Measurements from ENCODE around the gene THG1L. TPM values are rescaled to one million over a fixed set of nuclear protein-coding genes. Genes with fewer than 3 reads are reported as not detected.
"Not testable (repeated sequence)": the region's sequence is repeated elsewhere in the genome, so short reads cannot be mapped to it uniquely, and the experiment has no call there.

THG1L gene
- total RNA-seq, 6 donors from 2014 or later: 2.1 to 12.6 (median 9.1) TPM

DNA sequence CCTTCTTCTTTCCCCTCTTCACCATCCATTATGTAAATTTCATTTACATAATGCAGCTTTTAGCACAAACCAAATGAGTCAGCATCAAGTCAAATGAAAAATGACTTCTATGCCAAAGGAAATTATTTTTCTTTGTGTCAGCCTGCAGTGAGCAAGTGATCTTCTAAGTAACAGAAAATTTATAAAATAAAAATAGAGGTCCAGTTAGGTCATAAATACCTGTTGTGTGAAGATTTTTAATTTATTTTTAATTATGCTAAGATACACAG lies 16.7 kb upstream of the THG1L start:
- Histone ChIP-seq H3K9me3 (no peaks in the 10 kb centered on the region), H3K27me3 (no peaks in the 10 kb centered on the region), H3K4me3 (no peak overlapping the region), H3K36me3 (no peaks in the 10 kb centered on the region), H3K27ac (no peak overlapping the region), H3K4me1 (peaks cover 0 to 10% (median 8%) of the 10 kb centered on the region in 4 donors)
- TF ChIP-seq POLR2AphosphoS5 (IDR thresholded peaks at IDR 0.05): no peak
- no peak for TF ChIP-seq CTCF (IDR thresholded peaks at IDR 0.05)
- TF ChIP-seq POLR2A (IDR thresholded peaks at IDR 0.05): no peak
- no peak for TF ChIP-seq EP300 (IDR thresholded peaks at IDR 0.05)
- no peak for DNase-seq
- ATAC-seq (ENCODE audit: low FRiP score in 2 of 2): no peak

- no peak for DNase-seq
- TF ChIP-seq CTCF (IDR thresholded peaks at IDR 0.05): peak; percentile 30 to 69 (median 60)
- TF ChIP-seq POLR2A (IDR thresholded peaks at IDR 0.05): no peak
- 2 to 3% methylated on average over 4 of the region's 4 CpGs for WGBS, 2 donors
These were observed 12.7 kb upstream of the THG1L start for GRCh38 chr5:157718519-157718918.

DNA sequence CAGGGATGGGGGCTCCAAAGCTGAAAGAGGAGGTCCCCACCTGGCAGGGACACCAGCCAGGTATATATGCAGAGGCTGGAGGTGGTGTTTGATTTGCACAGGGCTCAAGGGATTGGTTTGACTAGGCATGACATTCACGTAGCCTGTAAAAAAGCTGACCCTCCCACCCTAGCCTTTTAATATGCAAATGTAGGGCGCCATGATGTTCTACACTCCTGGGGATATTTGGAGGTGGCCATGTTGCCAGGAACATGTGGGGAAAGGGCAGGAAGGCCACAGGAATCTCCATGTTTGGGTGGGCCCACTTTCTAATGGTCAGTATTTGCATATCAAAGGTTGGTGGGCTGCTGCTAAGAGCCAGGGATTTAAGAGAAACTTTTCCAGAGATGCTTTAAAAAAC lies 12.0 kb upstream of the THG1L start:
- Histone ChIP-seq H3K27ac (no peak overlapping the region), H3K4me1 (peaks cover 0 to 10% (median 8%) of the 10 kb centered on the region in 4 donors), H3K9me3 (no peaks in the 10 kb centered on the region), H3K36me3 (no peaks in the 10 kb centered on the region), H3K27me3 (no peaks in the 10 kb centered on the region), H3K4me3 (no peak overlapping the region)
- WGBS, 2 donors: 88 to 89% methylated on average over 2 of the region's 2 CpGs
- no peak for DNase-seq
- no peak for ATAC-seq (ENCODE audit: low FRiP score in 2 of 2)
- TF ChIP-seq POLR2A (IDR thresholded peaks at IDR 0.05): no peak
- no peak for TF ChIP-seq POLR2AphosphoS5 (IDR thresholded peaks at IDR 0.05)
- TF ChIP-seq EP300 (IDR thresholded peaks at IDR 0.05): no peak
- TF ChIP-seq CTCF (IDR thresholded peaks at IDR 0.05): no peak

More at GRCh38 chr5:157718519-157718918, 12.7 kb upstream of the THG1L start:
- Histone ChIP-seq H3K4me3 (no peak overlapping the region), H3K9me3 (no peaks in the 10 kb centered on the region), H3K27me3 (no peaks in the 10 kb centered on the region), H3K4me1 (peaks cover 0 to 10% (median 8%) of the 10 kb centered on the region in 4 donors), H3K27ac (no peak overlapping the region), H3K36me3 (no peaks in the 10 kb centered on the region)
- peak in 1 of 2 donors; percentile 85 for ATAC-seq (ENCODE audit: low FRiP score in 2 of 2)

GRCh38 chr5:157721159-157721558 lies 10.1 kb upstream of the THG1L start:
- H3K4me1 ChIP-seq: peaks cover 0 to 10% (median 8%) of the 10 kb centered on the region in 4 donors
- TF ChIP-seq POLR2A (IDR thresholded peaks at IDR 0.05) (no peak), EP300 (IDR thresholded peaks at IDR 0.05) (no peak), CTCF (IDR thresholded peaks at IDR 0.05) (no peak), POLR2AphosphoS5 (IDR thresholded peaks at IDR 0.05) (no peak)
- WGBS, 2 donors: 83 to 100% methylated on average over 2 to 6 of the region's 6 CpGs
- H3K27me3 ChIP-seq: no peaks in the 10 kb centered on the region
- DNase-seq (no peak), ATAC-seq (ENCODE audit: low FRiP score in 2 of 2) (no peak)
- no peaks in the 10 kb centered on the region for H3K36me3 ChIP-seq
- no peaks in the 10 kb centered on the region for H3K9me3 ChIP-seq
- no peak overlapping the region for H3K27ac ChIP-seq
- H3K4me3 ChIP-seq: no peak overlapping the region

GRCh38 chr5:157722895-157723294 lies 8.3 kb upstream of the THG1L start:
- not testable (repeated sequence) for H3K4me1 ChIP-seq; ATAC-seq (ENCODE audit: low FRiP score in 2 of 2); H3K27ac ChIP-seq; H3K9me3 ChIP-seq; H3K4me3 ChIP-seq; DNase-seq; H3K36me3 ChIP-seq; H3K27me3 ChIP-seq
- 86 to 96% methylated on average over 2 of the region's 2 CpGs for WGBS, 2 donors

DNA sequence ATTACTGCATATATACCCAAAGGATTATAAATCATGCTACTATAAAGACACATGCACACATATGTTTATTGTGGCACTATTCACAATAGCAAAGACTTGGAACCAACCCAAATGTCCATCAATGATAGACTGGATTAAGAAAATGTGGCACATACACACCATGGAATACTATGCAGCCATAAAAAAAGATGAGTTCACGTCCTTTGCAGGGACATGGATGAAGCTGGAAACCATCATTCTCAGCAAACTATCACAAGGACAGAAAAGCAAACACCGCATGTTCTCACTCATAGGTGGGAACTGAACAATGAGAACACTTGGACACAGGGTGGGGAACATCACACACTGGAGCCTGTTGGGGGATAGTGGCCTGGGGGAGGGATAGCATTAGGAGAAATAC lies 4.6 kb upstream of the THG1L start:
- not testable (repeated sequence) for H3K27ac ChIP-seq; H3K36me3 ChIP-seq; H3K27me3 ChIP-seq; DNase-seq; ATAC-seq (ENCODE audit: low FRiP score in 2 of 2); H3K9me3 ChIP-seq; H3K4me3 ChIP-seq; H3K4me1 ChIP-seq
- WGBS, 2 donors: 69 to 97% methylated on average over 2 of the region's 2 CpGs

DNA sequence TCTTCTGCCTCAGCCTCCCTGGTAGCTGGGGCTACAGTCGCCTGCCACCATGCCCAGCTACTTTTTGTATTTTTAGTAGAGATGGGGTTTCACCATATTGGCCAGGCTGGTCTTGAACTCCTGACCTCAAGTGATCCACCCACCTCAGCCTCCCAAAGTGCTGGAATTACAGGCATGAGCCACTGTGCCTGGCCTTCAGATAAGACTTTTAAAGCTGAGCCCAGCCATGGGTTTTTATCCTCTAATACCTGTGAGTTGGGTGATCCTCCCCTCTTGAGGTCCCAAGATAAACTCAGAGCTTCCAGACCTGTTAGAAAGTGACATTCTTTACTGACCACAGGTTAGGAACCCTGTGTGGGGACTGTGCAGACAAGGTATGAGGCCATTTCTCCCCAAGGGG lies 3.4 kb upstream of the THG1L start:
- not testable (repeated sequence) for H3K9me3 ChIP-seq; H3K27me3 ChIP-seq; H3K4me3 ChIP-seq; ATAC-seq (ENCODE audit: low FRiP score in 2 of 2); H3K4me1 ChIP-seq; H3K36me3 ChIP-seq; DNase-seq; H3K27ac ChIP-seq
- 100% methylated on average over 1 of the region's 1 CpG for WGBS, 2 donors

Data from upper lobe of left lung (tissue), 6 donors.